Glutamatergic neuron (in vitro differentiated cells): ENCODE results near the gene RAB18. TPM values are rescaled to one million over a fixed set of nuclear protein-coding genes. Genes with fewer than 3 reads are reported as not detected.

ENCODE experiments used
- DNase-seq: peaks from one replicate; pipeline ENCODE4 v3.0.0; 2022
- H3K27ac Mint-ChIP-seq: one replicate; pipeline ENCODE4 v1.8.0; 2020; ENCODE audit warnings: mild to moderate bottlenecking, mixed read lengths, inconsistent platforms; ENCODE audit not compliant: unreplicated experiment
- H3K27me3 Mint-ChIP-seq: one replicate; pipeline ENCODE4 v1.8.0; 2020; ENCODE audit warnings: mild to moderate bottlenecking, moderate library complexity, mixed read lengths, inconsistent platforms; ENCODE audit not compliant: unreplicated experiment
- H3K36me3 Mint-ChIP-seq: one replicate; pipeline ENCODE4 v1.8.0; 2020; ENCODE audit warnings: mild to moderate bottlenecking, mixed read lengths, inconsistent platforms; ENCODE audit not compliant: unreplicated experiment
- H3K4me1 Mint-ChIP-seq: one replicate; pipeline ENCODE4 v1.8.0; 2020; ENCODE audit warnings: mild to moderate bottlenecking, low read depth, mixed read lengths, inconsistent platforms; ENCODE audit not compliant: unreplicated experiment
- H3K4me3 Mint-ChIP-seq: one replicate; pipeline ENCODE4 v1.8.0; 2020; ENCODE audit warnings: mild to moderate bottlenecking, mixed read lengths, inconsistent platforms; ENCODE audit not compliant: unreplicated experiment
- H3K9me3 Mint-ChIP-seq: one replicate; pipeline ENCODE4 v1.8.0; 2020; ENCODE audit warnings: mild to moderate bottlenecking, moderate library complexity, mixed read lengths, inconsistent platforms; ENCODE audit not compliant: unreplicated experiment
- total RNA-seq: library from RNA; stranded (reverse); fragmentation: NEBNext Ultra II Directional; extraction: Animal tissue kit (Norgen Biotek cat#: 25700); gene quantifications from one replicate; pipeline ENCODE4 v1.2.1, GENCODE V29; 2021; ENCODE audit not compliant: unreplicated experiment
- TF ChIP-seq, protein P1 (sequence below): fragments of 200-600 bp; sonication (generic); IDR thresholded peaks from one replicate; pipeline ENCODE4 v1.5.0; 2021; ENCODE audit not compliant: partially characterized antibody, unreplicated experiment

RAB18 gene
- total RNA-seq, 1 donor from 2014 or later = 166 TPM

DNA sequence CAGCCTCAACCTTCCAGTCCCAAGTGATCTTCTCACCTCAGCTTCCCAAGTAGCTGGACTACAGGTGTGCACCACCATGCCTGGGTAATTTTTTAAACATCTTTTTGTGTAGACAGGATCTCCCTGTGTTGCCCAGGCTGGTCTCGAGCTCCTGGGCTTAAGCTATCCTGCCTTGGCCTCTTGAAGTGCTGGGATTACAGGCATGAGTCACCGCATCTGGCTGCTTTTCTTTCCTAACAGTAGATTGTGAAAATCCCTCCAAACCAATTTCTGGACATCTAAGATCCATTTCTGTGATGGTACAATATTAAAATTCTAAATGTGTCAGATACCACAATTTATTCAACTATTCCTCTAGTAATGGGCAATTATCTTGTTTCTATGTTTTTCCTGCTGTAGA lies 38.7 kb downstream of the RAB18 start:
- H3K9me3 Mint-ChIP-seq = no peaks in the 10 kb centered on the region
- H3K4me1 Mint-ChIP-seq = peaks cover under 1% of the 10 kb centered on the region
- H3K27me3 Mint-ChIP-seq = no peaks in the 10 kb centered on the region
- TF ChIP-seq, protein P1, sequence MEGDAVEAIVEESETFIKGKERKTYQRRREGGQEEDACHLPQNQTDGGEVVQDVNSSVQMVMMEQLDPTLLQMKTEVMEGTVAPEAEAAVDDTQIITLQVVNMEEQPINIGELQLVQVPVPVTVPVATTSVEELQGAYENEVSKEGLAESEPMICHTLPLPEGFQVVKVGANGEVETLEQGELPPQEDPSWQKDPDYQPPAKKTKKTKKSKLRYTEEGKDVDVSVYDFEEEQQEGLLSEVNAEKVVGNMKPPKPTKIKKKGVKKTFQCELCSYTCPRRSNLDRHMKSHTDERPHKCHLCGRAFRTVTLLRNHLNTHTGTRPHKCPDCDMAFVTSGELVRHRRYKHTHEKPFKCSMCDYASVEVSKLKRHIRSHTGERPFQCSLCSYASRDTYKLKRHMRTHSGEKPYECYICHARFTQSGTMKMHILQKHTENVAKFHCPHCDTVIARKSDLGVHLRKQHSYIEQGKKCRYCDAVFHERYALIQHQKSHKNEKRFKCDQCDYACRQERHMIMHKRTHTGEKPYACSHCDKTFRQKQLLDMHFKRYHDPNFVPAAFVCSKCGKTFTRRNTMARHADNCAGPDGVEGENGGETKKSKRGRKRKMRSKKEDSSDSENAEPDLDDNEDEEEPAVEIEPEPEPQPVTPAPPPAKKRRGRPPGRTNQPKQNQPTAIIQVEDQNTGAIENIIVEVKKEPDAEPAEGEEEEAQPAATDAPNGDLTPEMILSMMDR = no peak
- no peak for DNase-seq
- no peaks in the 10 kb centered on the region for H3K36me3 Mint-ChIP-seq
- H3K4me3 Mint-ChIP-seq = no peak overlapping the region
- no peak overlapping the region for H3K27ac Mint-ChIP-seq

DNA sequence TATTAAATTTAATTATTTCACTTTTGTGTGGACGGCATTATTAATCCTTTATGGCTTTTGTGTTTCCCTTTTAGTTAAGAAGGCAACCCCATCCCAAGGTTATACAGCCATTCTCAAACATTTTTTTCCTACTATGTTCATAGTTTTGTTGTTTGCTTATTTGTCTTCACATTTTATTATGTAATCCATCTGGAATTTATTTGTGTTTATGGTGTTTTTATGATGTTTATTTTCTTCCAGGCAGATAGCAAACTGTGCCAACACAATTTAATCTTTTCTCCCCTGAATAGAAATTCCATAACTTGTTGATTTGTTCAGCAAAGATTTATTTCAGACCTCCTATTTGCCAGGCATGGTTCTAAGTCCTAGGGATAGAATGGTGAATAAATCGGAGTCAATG lies 42.9 kb downstream of the RAB18 start:
- no peak overlapping the region for H3K27ac Mint-ChIP-seq
- H3K9me3 Mint-ChIP-seq = no peaks in the 10 kb centered on the region
- DNase-seq = no peak
- no peak overlapping the region for H3K4me3 Mint-ChIP-seq
- TF ChIP-seq, protein P1 = no peak
- H3K4me1 Mint-ChIP-seq = no peaks in the 10 kb centered on the region
- H3K36me3 Mint-ChIP-seq = no peaks in the 10 kb centered on the region
- H3K27me3 Mint-ChIP-seq = no peaks in the 10 kb centered on the region

DNA sequence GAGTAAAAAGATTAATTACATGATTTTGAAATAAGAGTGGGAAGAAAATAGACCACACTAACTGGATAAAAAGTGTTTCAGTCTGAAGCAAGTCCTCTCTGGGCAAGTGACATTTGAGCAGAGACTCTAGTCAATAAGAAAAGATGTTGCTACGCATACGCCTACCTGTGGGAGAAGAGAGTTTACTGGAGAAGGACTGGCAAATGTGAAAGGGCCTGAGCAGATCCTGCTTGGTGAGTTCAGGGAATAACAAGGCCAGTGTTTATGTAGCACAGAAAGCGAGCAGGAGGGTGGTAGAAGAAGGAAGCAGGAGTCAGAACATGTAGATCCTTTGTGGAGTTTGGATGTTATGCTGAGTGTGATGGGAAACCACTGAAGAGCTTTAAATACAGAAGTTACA lies 43.4 kb downstream of the RAB18 start:
- DNase-seq = no peak
- Mint-ChIP-seq H3K36me3 (no peaks in the 10 kb centered on the region), H3K27ac (no peak overlapping the region), H3K27me3 (no peaks in the 10 kb centered on the region), H3K9me3 (no peaks in the 10 kb centered on the region), H3K4me3 (no peak overlapping the region), H3K4me1 (no peaks in the 10 kb centered on the region)
- TF ChIP-seq, protein P1 = no peak

DNA sequence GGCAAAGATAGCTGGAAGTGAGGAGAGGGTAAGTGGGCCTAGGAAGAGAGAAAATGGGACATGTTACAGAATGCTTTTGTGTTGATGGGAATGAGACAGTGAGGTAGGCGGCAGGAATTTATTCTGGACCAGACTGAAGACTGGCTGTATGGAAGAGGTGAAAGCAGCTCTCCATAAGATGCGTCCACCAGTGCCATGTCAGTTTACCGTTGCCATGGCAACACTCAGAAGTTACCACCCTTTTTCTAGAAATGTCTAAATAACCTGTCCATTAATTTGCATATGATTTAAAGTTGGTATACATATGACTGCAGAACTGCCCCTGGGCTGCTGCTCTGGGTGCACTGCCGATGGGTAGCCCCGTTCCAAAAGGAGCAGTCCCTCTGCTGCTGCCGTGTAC lies 46.7 kb downstream of the RAB18 start:
- H3K27me3 Mint-ChIP-seq = no peaks in the 10 kb centered on the region
- no peaks in the 10 kb centered on the region for H3K36me3 Mint-ChIP-seq
- H3K27ac Mint-ChIP-seq = no peak overlapping the region
- H3K4me1 Mint-ChIP-seq = no peaks in the 10 kb centered on the region
- TF ChIP-seq, protein P1 = no peak
- DNase-seq = no peak
- H3K4me3 Mint-ChIP-seq = no peak overlapping the region
- no peaks in the 10 kb centered on the region for H3K9me3 Mint-ChIP-seq

DNA sequence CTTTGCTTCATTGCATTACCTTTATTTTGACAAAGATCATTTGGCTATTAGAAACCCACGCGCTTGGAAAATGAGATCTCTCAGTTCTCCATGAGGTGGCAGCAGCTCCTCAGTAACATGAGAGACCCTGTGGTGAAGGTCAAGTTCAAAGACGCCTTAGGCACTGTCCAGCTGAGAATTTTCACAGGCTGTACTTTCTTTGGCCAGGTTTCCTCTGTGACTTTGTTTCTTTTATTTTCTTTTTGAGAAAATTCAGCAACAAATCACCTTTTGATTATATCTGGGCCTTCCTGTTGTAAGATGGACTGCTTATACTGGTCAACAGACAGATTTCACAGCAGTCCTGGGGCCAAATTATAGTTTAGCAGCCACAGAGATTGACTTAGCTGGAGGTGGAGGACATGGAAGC lies 54.5 kb downstream of the RAB18 start:
- peak; percentile 42 for DNase-seq
- no peak overlapping the region for H3K4me3 Mint-ChIP-seq
- TF ChIP-seq, protein P1 = peak; percentile 72
- peak overlapping the region; percentile 28 for H3K27ac Mint-ChIP-seq
- peaks cover 5% of the 10 kb centered on the region for H3K27me3 Mint-ChIP-seq
- peaks cover 6% of the 10 kb centered on the region for H3K9me3 Mint-ChIP-seq
- no peaks in the 10 kb centered on the region for H3K36me3 Mint-ChIP-seq
- no peaks in the 10 kb centered on the region for H3K4me1 Mint-ChIP-seq
